ENCODE data around the gene TCF4. TPM values are rescaled to one million over a fixed set of nuclear protein-coding genes. Genes with fewer than 3 reads are reported as not detected.

TCF4 gene
- total RNA-seq, 2 experiments from 2014 or later = 0.75 to 1.4 TPM

DNA sequence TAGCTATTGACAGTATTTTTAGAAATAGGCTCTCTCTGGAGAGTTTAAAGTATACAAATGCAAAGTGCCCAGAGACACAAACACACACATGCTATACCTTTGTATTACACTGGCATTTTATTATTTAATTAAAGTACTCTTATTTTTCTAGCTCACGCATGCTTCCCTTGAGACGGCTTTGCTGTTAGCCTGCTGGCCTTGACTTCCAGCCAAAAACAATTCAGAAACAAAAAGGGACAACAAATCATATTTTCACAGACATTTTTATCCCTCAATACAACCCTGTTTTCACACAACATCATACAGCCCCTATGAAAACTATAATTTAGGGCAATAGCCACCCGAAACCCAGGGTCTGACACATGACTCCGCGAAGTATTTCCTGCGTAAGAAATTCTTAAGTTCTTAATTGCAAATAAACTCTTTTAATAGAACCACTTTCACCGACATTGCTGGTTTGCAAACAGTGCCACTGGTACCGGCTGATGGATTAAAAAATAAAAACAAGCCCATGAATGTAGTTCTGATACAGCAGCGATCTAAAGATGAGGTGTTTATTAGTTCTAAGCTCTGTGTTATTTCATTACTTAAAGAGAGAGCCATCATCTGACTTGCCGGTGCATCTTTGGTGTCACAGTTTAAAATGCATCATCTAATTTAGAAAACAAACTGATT lies 185.1 kb downstream of the TCF4 start:
- DNase-seq = no peak
- H3K4me3 Mint-ChIP-seq = no peak overlapping the region
- H3K9me3 Mint-ChIP-seq = no peaks in the 10 kb centered on the region
- ATAC-seq (ENCODE audit: low read depth) = no peak
- no peak overlapping the region for H3K27ac Mint-ChIP-seq
- no peaks in the 10 kb centered on the region for H3K36me3 Mint-ChIP-seq
- POLR2A ChIA-PET = no interaction called here
- H3K4me1 Mint-ChIP-seq = no peaks in the 10 kb centered on the region
- H3K27me3 Mint-ChIP-seq = no peaks in the 10 kb centered on the region

DNA sequence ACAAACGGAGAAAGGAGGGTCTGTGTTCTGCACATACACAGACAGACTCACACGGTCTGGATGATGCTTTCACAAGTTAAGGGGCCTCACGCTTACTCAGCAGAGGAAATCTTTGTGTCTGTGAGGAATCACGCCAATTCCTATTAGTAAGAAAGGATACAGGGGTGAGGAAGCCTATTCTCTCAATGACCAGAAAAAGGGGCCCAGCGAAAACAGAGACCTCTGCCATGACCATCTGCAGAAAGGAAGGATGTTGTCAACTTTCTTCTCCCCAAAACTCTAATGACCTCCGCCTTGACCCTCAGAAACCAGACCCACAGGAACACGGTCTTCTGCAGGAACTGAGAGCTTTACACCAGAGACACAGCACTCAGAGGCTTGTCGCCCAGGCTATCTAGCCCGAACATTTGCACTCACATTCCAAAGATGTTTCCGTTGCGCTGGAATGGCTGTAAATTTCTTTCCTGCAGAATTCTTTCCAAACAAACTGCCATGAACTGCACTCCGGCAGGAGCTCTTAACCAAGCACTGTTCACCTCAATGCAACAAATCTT lies 186.3 kb downstream of the TCF4 start:
- POLR2A ChIA-PET = no interaction called here

GRCh38 chr18:55400590-55401541 lies 187.1 kb downstream of the TCF4 start:
- ATAC-seq (ENCODE audit: low read depth) = no peak

More for the DNA sequence above, 186.3 kb downstream of the TCF4 start:
- no peak overlapping the region for H3K4me3 Mint-ChIP-seq
- DNase-seq (no peak), ATAC-seq (ENCODE audit: low read depth) (no peak)
- no peaks in the 10 kb centered on the region for H3K27me3 Mint-ChIP-seq
- H3K9me3 Mint-ChIP-seq = no peaks in the 10 kb centered on the region
- no peak overlapping the region for H3K27ac Mint-ChIP-seq
- no peaks in the 10 kb centered on the region for H3K36me3 Mint-ChIP-seq
- H3K4me1 Mint-ChIP-seq = no peaks in the 10 kb centered on the region

DNA sequence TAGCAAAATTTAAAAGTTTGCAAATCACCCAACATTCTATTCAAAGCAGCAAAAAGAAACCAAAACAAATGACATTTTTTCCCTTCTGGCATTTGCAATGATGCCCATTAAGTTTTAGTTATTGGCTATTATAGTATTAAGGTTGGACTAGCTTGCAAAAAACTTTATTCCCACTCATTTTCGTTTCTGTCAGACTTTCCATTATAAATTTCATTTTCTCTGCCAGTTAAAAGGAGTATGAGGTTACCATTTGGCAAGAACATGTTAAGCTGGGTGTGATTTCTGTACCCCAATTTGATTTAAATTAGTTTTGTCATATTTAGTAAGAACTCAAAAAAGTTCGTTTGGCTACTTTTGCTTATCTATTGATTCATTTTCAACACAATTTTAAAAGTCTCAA lies 187.9 kb downstream of the TCF4 start:
- ATAC-seq (ENCODE audit: low read depth) = no peak
- POLR2A ChIA-PET = no interaction called here

More at GRCh38 chr18:55400590-55401541, 187.1 kb downstream of the TCF4 start:
- POLR2A ChIA-PET = no interaction called here
- H3K9me3 Mint-ChIP-seq = no peaks in the 10 kb centered on the region
- H3K36me3 Mint-ChIP-seq = no peaks in the 10 kb centered on the region
- DNase-seq = no peak
- H3K4me1 Mint-ChIP-seq = no peaks in the 10 kb centered on the region
- H3K27ac Mint-ChIP-seq = no peak overlapping the region
- no peaks in the 10 kb centered on the region for H3K27me3 Mint-ChIP-seq
- no peak overlapping the region for H3K4me3 Mint-ChIP-seq

GRCh38 chr18:55398858-55399257 lies 189.1 kb downstream of the TCF4 start:
- no peak overlapping the region for H3K27ac Mint-ChIP-seq
- H3K36me3 Mint-ChIP-seq = no peaks in the 10 kb centered on the region
- ATAC-seq (ENCODE audit: low read depth) (no peak), DNase-seq (no peak)
- H3K4me1 Mint-ChIP-seq = no peaks in the 10 kb centered on the region
- H3K27me3 Mint-ChIP-seq = no peaks in the 10 kb centered on the region
- H3K4me3 Mint-ChIP-seq = no peak overlapping the region
- POLR2A ChIA-PET = no interaction called here
- no peaks in the 10 kb centered on the region for H3K9me3 Mint-ChIP-seq

More for the DNA sequence above, 187.9 kb downstream of the TCF4 start:
- Mint-ChIP-seq H3K27ac (no peak overlapping the region), H3K36me3 (no peaks in the 10 kb centered on the region), H3K27me3 (no peaks in the 10 kb centered on the region), H3K4me3 (no peak overlapping the region), H3K4me1 (no peaks in the 10 kb centered on the region), H3K9me3 (no peaks in the 10 kb centered on the region)
- no peak for DNase-seq

DNA sequence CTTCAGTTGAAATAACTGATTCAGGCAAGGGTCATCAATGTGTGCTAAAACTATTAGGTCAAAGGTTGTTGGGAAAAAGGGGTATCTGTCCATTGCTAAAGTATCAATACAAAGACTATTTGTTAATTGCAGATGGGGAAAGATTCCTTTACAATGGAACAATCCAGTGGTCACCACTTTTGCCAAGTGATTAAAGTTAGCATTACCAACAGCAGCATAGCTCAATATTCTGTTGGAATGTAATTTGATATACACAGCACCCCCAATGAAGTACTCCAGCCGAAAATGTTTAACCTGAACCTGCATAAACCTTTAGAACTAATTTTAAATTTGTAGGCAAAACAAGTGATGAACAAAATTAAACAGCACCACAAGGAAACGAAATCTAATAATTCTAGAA lies 191.0 kb downstream of the TCF4 start:
- Mint-ChIP-seq H3K27ac (no peak overlapping the region), H3K4me3 (no peak overlapping the region), H3K27me3 (no peaks in the 10 kb centered on the region), H3K36me3 (no peaks in the 10 kb centered on the region), H3K9me3 (no peaks in the 10 kb centered on the region), H3K4me1 (no peaks in the 10 kb centered on the region)
- DNase-seq = no peak
- ATAC-seq (ENCODE audit: low read depth) = no peak
- POLR2A ChIA-PET = no interaction called here

DNA sequence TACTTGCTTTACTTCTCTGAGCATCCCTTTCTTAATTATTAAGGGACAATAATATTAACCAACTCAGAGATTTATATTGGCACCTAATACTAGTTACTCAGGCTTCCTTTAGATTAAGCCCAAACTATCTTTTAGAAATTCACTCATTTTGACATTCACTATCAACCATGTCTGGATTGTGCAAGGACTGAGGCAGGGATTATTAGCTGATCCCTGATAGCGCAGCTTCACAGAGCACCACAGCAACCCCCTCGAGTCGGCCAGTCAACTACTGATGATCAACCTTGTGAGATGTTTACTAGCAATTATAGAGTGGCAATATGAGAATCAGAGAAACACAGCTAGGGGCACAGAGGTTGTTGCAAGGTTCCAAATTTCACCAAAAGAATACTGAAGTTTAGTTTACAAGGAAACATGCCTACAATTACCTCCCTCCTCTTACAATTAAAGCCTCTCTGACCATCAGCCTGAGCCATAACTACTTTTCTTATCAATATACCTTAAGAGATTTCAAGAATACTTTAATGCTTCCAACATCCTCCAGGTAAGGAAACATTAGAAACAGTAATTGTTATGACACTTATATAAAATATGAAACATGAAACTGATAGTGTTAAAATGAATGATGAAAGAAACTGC lies 191.6 kb downstream of the TCF4 start:
- DNase-seq (no peak), ATAC-seq (ENCODE audit: low read depth) (no peak)
- Mint-ChIP-seq H3K36me3 (no peaks in the 10 kb centered on the region), H3K9me3 (no peaks in the 10 kb centered on the region), H3K4me1 (no peaks in the 10 kb centered on the region), H3K27me3 (no peaks in the 10 kb centered on the region), H3K27ac (no peak overlapping the region), H3K4me3 (no peak overlapping the region)
- POLR2A ChIA-PET = no interaction called here

GRCh38 chr18:55395799-55396198 lies 192.2 kb downstream of the TCF4 start:
- POLR2A ChIA-PET = no interaction called here
- ATAC-seq (ENCODE audit: low read depth) (no peak), DNase-seq (no peak)
- no peaks in the 10 kb centered on the region for H3K9me3 Mint-ChIP-seq
- H3K4me1 Mint-ChIP-seq = no peaks in the 10 kb centered on the region
- H3K27me3 Mint-ChIP-seq = no peaks in the 10 kb centered on the region
- no peak overlapping the region for H3K4me3 Mint-ChIP-seq
- H3K27ac Mint-ChIP-seq = no peak overlapping the region
- no peaks in the 10 kb centered on the region for H3K36me3 Mint-ChIP-seq

DNA sequence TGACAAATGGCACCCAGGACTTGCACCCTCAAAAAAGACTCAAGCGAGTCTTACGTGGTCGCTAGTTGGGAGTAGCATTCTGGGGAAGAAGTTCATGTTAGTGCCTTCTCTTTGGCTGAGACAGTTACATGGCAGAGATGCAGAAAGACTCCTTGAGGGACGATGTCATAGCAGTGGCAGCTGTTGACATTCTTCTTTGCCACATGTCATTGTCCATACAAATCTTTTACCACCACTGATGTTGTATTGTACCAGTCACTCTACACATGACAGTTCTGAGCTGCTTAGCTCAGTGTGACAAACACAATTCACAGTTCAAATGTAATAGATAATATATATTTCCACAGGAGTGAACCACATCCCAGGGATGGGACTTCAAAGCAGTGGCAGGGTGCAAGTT lies 197.1 kb downstream of the TCF4 start:
- POLR2A ChIA-PET = no interaction called here
- DNase-seq = no peak
- Mint-ChIP-seq H3K27ac (no peak overlapping the region), H3K4me3 (no peak overlapping the region), H3K27me3 (no peaks in the 10 kb centered on the region), H3K36me3 (no peaks in the 10 kb centered on the region), H3K4me1 (no peaks in the 10 kb centered on the region), H3K9me3 (no peaks in the 10 kb centered on the region)
- ATAC-seq (ENCODE audit: low read depth) = no peak

GRCh38 chr18:55387139-55387984 lies 200.6 kb downstream of the TCF4 start:
- H3K36me3 Mint-ChIP-seq = no peaks in the 10 kb centered on the region
- no peaks in the 10 kb centered on the region for H3K9me3 Mint-ChIP-seq
- DNase-seq (no peak), ATAC-seq (ENCODE audit: low read depth) (no peak)
- no peak overlapping the region for H3K4me3 Mint-ChIP-seq
- no peak overlapping the region for H3K27ac Mint-ChIP-seq
- no peaks in the 10 kb centered on the region for H3K27me3 Mint-ChIP-seq
- no peaks in the 10 kb centered on the region for H3K4me1 Mint-ChIP-seq
- POLR2A ChIA-PET = no interaction called here

GRCh38 chr18:55386545-55386944 lies 201.4 kb downstream of the TCF4 start:
- no peaks in the 10 kb centered on the region for H3K36me3 Mint-ChIP-seq
- no peaks in the 10 kb centered on the region for H3K4me1 Mint-ChIP-seq
- DNase-seq (no peak), ATAC-seq (ENCODE audit: low read depth) (no peak)
- H3K27ac Mint-ChIP-seq = no peak overlapping the region
- no peaks in the 10 kb centered on the region for H3K9me3 Mint-ChIP-seq
- POLR2A ChIA-PET = no interaction called here
- no peaks in the 10 kb centered on the region for H3K27me3 Mint-ChIP-seq
- no peak overlapping the region for H3K4me3 Mint-ChIP-seq

- Mint-ChIP-seq H3K9me3 (no peaks in the 10 kb centered on the region), H3K4me3 (no peak overlapping the region), H3K27ac (no peak overlapping the region), H3K4me1 (no peaks in the 10 kb centered on the region), H3K27me3 (no peaks in the 10 kb centered on the region), H3K36me3 (no peaks in the 10 kb centered on the region)
- ATAC-seq (ENCODE audit: low read depth) (no peak), DNase-seq (no peak)
- POLR2A ChIA-PET = no interaction called here
These were observed 202.2 kb downstream of the TCF4 start for GRCh38 chr18:55385770-55386169.

Data from activated naive CD8-positive, alpha-beta T cell treated with anti-CD3 and anti-CD28 coated beads, Interleukin-2, amount 10 ng/mL, durations not matched to agents 7 days and 5 days (primary cell).